ENCODE measurements around the gene MACROH2A1.

MACROH2A1 gene

GRCh38 chr5:135396459-135397055, 2.5 kb downstream of the MACROH2A1 start:
- no peak for DNase-seq

- DNase-seq: no peak
These were observed 3.2 kb downstream of the MACROH2A1 start for GRCh38 chr5:135395866-135396265.

- no peak for DNase-seq
These were observed 3.6 kb downstream of the MACROH2A1 start for GRCh38 chr5:135395451-135395850.

GRCh38 chr5:135394095-135394494, 4.9 kb downstream of the MACROH2A1 start:
- no peak for DNase-seq

GRCh38 chr5:135393691-135394090, 5.3 kb downstream of the MACROH2A1 start:
- DNase-seq: no peak

- no peak for DNase-seq
These were observed 5.8 kb downstream of the MACROH2A1 start for GRCh38 chr5:135393229-135393628.

GRCh38 chr5:135392256-135392655, 6.8 kb downstream of the MACROH2A1 start:
- peak; percentile 48 for DNase-seq

- DNase-seq: no peak
These were observed 7.2 kb downstream of the MACROH2A1 start for GRCh38 chr5:135391869-135392255.

GRCh38 chr5:135391116-135391868, 7.7 kb downstream of the MACROH2A1 start:
- DNase-seq: no peak

- no peak for DNase-seq
These were observed 10.1 kb downstream of the MACROH2A1 start for GRCh38 chr5:135388860-135389435.

- no peak for DNase-seq
These were observed 11.4 kb downstream of the MACROH2A1 start for GRCh38 chr5:135387629-135387960.

- DNase-seq: peak; percentile 40
These were observed 12.0 kb downstream of the MACROH2A1 start for GRCh38 chr5:135386886-135387628.

- DNase-seq: peak; percentile 44
These were observed 12.9 kb downstream of the MACROH2A1 start for GRCh38 chr5:135386096-135386495.

GRCh38 chr5:135385576-135385975, 13.5 kb downstream of the MACROH2A1 start:
- DNase-seq: no peak

GRCh38 chr5:135384898-135385297, 14.1 kb downstream of the MACROH2A1 start:
- DNase-seq: no peak

- DNase-seq: no peak
These were observed 15.1 kb downstream of the MACROH2A1 start for GRCh38 chr5:135383803-135384495.

- DNase-seq: no peak
These were observed 16.1 kb downstream of the MACROH2A1 start for GRCh38 chr5:135382981-135383380.

GRCh38 chr5:135382106-135382790, 16.8 kb downstream of the MACROH2A1 start:
- no peak for DNase-seq

GRCh38 chr5:135379046-135379654, 19.9 kb downstream of the MACROH2A1 start:
- no peak for DNase-seq

GRCh38 chr5:135377751-135378680, 21.0 kb downstream of the MACROH2A1 start:
- no peak for DNase-seq

Measured in CD4-positive, alpha-beta T cell treated with Interleukin-15 for 1 hour (primary cell).